NT2/D1 (cell line): Measurements from ENCODE around the gene GAST.

Source experiments
- DNase-seq: peaks from one replicate; pipeline ENCODE4 v3.0.0-alpha.2; 2011; ENCODE audit warnings: low read depth, low spot score
- H3K27me3 ChIP-seq: 2 replicates; pipeline ENCODE4 v1.6.0; 2011; ENCODE audit warnings: mild to moderate bottlenecking; ENCODE audit not compliant: insufficient read length, insufficient read depth
- H3K36me3 ChIP-seq: 2 replicates; pipeline ENCODE4 v1.6.1; 2011; ENCODE audit warnings: mild to moderate bottlenecking, low read length, mixed read lengths; ENCODE audit not compliant: insufficient read depth, insufficient read length
- H3K4me1 ChIP-seq: 2 replicates; pipeline ENCODE4 v1.5.1; 2011; ENCODE audit not compliant: insufficient read depth, insufficient read length
- H3K4me3 ChIP-seq: 2 replicates; pipeline ENCODE4 v1.5.1; 2011; ENCODE audit warnings: low read depth; ENCODE audit not compliant: insufficient read length
- H3K9ac ChIP-seq: 2 replicates; pipeline ENCODE4 v1.6.0; 2011; ENCODE audit warnings: low read depth; ENCODE audit not compliant: insufficient read length
- H3K9me3 ChIP-seq: 2 replicates; pipeline ENCODE4 v1.5.1; 2011; ENCODE audit warnings: mild to moderate bottlenecking, low read length; ENCODE audit not compliant: insufficient read depth
- SUZ12 ChIP-seq: IDR thresholded peaks from 2 replicates; pipeline ENCODE4 v1.6.1; 2011; ENCODE audit not compliant: insufficient read length, insufficient read depth; ENCODE audit errors: extremely low read depth
- YY1 ChIP-seq: IDR thresholded peaks from 2 replicates; pipeline ENCODE4 v1.6.1; 2011; ENCODE audit not compliant: insufficient read length, insufficient read depth
- ZNF274 ChIP-seq: IDR thresholded peaks from 2 replicates; pipeline ENCODE4 v1.6.1; 2011; ENCODE audit warnings: mild to moderate bottlenecking, low read depth, low read length

GAST gene

GRCh38 chr17:41686281-41686680 lies 25.9 kb upstream of the GAST start:
- no peak for DNase-seq
- Histone ChIP-seq H3K4me1 (peaks cover 3% of the 10 kb centered on the region), H3K4me3 (no peak overlapping the region), H3K9ac (no peak overlapping the region), H3K27me3 (no peaks in the 10 kb centered on the region), H3K36me3 (peaks cover 20% of the 10 kb centered on the region), H3K9me3 (peaks cover 20% of the 10 kb centered on the region)
- TF ChIP-seq YY1 (no peak), SUZ12 (no peak), ZNF274 (no peak)

GRCh38 chr17:41687828-41688640 lies 24.1 kb upstream of the GAST start:
- Histone ChIP-seq H3K4me1 (peaks cover 3% of the 10 kb centered on the region), H3K9ac (peak overlapping the region; percentile 82), H3K36me3 (peaks cover 38% of the 10 kb centered on the region), H3K4me3 (peak overlapping the region; percentile 93), H3K27me3 (no peaks in the 10 kb centered on the region), H3K9me3 (peaks cover 20% of the 10 kb centered on the region)
- TF ChIP-seq ZNF274 (no peak), YY1 (no peak), SUZ12 (no peak)
- DNase-seq = no peak

- Histone ChIP-seq H3K4me3 (peak within 1 kb of the TSS; percentile 93), H3K27me3 (no peaks in the 10 kb centered on the region), H3K9ac (peak within 1 kb of the TSS; percentile 96), H3K4me1 (no peaks in the 10 kb centered on the region), H3K36me3 (peaks cover 45% of the 10 kb centered on the region), H3K9me3 (peaks cover 20% of the 10 kb centered on the region)
- TF ChIP-seq ZNF274 (no peak), YY1 (no peak), SUZ12 (no peak)
- DNase-seq = peak; percentile 97
These were observed 23.3 kb upstream of the GAST start, which contains the start of gene EIF1 for GRCh38 chr17:41688641-41689496. Gene EIF1 (plus strand): TSS chr17:41688885. CDS start chr17:41689039, 154 bp downstream.

- Histone ChIP-seq H3K9ac (peak overlapping the region; percentile 96), H3K4me1 (no peaks in the 10 kb centered on the region), H3K9me3 (peaks cover 20% of the 10 kb centered on the region), H3K36me3 (peaks cover 53% of the 10 kb centered on the region), H3K4me3 (peak overlapping the region; percentile 93), H3K27me3 (no peaks in the 10 kb centered on the region)
- TF ChIP-seq ZNF274 (no peak), YY1 (no peak)
- no peak for DNase-seq
These were observed 22.4 kb upstream of the GAST start for GRCh38 chr17:41689497-41690299.

- Histone ChIP-seq H3K9ac (peak overlapping the region; percentile 96), H3K36me3 (peaks cover 59% of the 10 kb centered on the region), H3K4me1 (no peaks in the 10 kb centered on the region), H3K27me3 (no peaks in the 10 kb centered on the region), H3K9me3 (peaks cover 13% of the 10 kb centered on the region), H3K4me3 (peak overlapping the region; percentile 93)
- no peak for DNase-seq
- TF ChIP-seq YY1 = no peak
- TF ChIP-seq ZNF274 = no peak
- no peak for TF ChIP-seq SUZ12
These were observed 21.6 kb upstream of the GAST start for GRCh38 chr17:41690497-41690896.

- Histone ChIP-seq H3K36me3 (peaks cover 59% of the 10 kb centered on the region), H3K4me3 (no peak overlapping the region), H3K4me1 (peaks cover under 1% of the 10 kb centered on the region), H3K9me3 (peaks cover 6% of the 10 kb centered on the region), H3K9ac (no peak overlapping the region), H3K27me3 (no peaks in the 10 kb centered on the region)
- no peak for DNase-seq
- TF ChIP-seq SUZ12 (no peak), ZNF274 (no peak), YY1 (no peak)
These were observed 20.9 kb upstream of the GAST start for GRCh38 chr17:41691031-41691777.
